Liver (tissue), 3 donors: ENCODE data around the gene LENG1.

Experiments
- ATF3 ChIP-seq: IDR thresholded peaks from 2 replicates; pipeline ENCODE4 v1.6.1; 2016; ENCODE audit warnings: antibody characterized with exemption
- CTCF ChIP-seq: fragments of 150-350 bp; IDR thresholded peaks from 2 replicates; pipeline ENCODE4 v1.5.1; 2017; ENCODE audit warnings: improper control_type of control experiment, low read depth, low read length; ENCODE audit not compliant: missing input control
- EGR1 ChIP-seq, 2 donors: IDR thresholded peaks; 2 replicates each; pipeline ENCODE4 v1.6.1; 2016 to 2018; ENCODE audit warnings: antibody characterized with exemption in 2 of 2, low read depth in 2 of 2
- FOXA1 ChIP-seq: IDR thresholded peaks from 2 replicates; pipeline ENCODE4 v1.6.1; 2016; ENCODE audit warnings: antibody characterized with exemption
- GABPA ChIP-seq, 2 donors: IDR thresholded peaks in 1 of 2; conservative IDR thresholded peaks in 1 of 2; 2 replicates each; pipeline ENCODE4 v1.6.1; 2016; ENCODE audit warnings: antibody characterized with exemption in 2 of 2, mild to moderate bottlenecking in 1 of 2, moderate library complexity in 1 of 2
- MAX ChIP-seq: IDR thresholded peaks from 2 replicates; pipeline ENCODE4 v1.6.1; 2016; ENCODE audit warnings: antibody characterized with exemption
- RAD21 ChIP-seq, 2 donors: IDR thresholded peaks; 2 replicates each; pipeline ENCODE4 v1.6.1; 2016; ENCODE audit warnings: antibody characterized with exemption in 2 of 2, mild to moderate bottlenecking in 2 of 2
- REST ChIP-seq: IDR thresholded peaks from 2 replicates; pipeline ENCODE4 v1.6.1; 2016; ENCODE audit warnings: antibody characterized with exemption, mild to moderate bottlenecking
- RXRA ChIP-seq, 2 donors: IDR thresholded peaks; 2 replicates each; pipeline ENCODE4 v1.6.1; 2017 to 2018; ENCODE audit warnings: antibody characterized with exemption in 2 of 2, mild to moderate bottlenecking in 1 of 2
- SP1 ChIP-seq: IDR thresholded peaks from 2 replicates; pipeline ENCODE4 v1.6.1; 2018; ENCODE audit warnings: antibody characterized with exemption, mild to moderate bottlenecking
- TAF1 ChIP-seq: conservative IDR thresholded peaks from 2 replicates; pipeline ENCODE4 v1.6.1; 2016; ENCODE audit warnings: antibody characterized with exemption, mild to moderate bottlenecking
- YY1 ChIP-seq: IDR thresholded peaks from 2 replicates; pipeline ENCODE4 v1.6.1; 2016; ENCODE audit warnings: antibody characterized with exemption, mild to moderate bottlenecking
- donor health status: healthy.
- donor health status: healthy.

GRCh38 chr19:54129617-54129996, 29.9 kb downstream of the LENG1 start:
- no peak for TF ChIP-seq GABPA (IDR thresholded peaks at IDR 0.05 in 1 of 2, conservative IDR thresholded peaks at IDR 0.05 in 1 of 2)
- TF ChIP-seq ATF3: no peak
- no peak for TF ChIP-seq RAD21 (IDR thresholded peaks at IDR 0.05)
- TF ChIP-seq REST: no peak
- TF ChIP-seq CTCF: no peak
- TF ChIP-seq TAF1: no peak
- TF ChIP-seq MAX: no peak
- TF ChIP-seq YY1: no peak
- TF ChIP-seq FOXA1: no peak
- TF ChIP-seq SP1: no peak
- TF ChIP-seq RXRA (IDR thresholded peaks at IDR 0.05): no peak
- TF ChIP-seq EGR1 (IDR thresholded peaks at IDR 0.05; ENCODE audit: low read depth in 2 of 2): no peak
